Measurements from ENCODE around the gene RAB1A.

RAB1A gene

DNA sequence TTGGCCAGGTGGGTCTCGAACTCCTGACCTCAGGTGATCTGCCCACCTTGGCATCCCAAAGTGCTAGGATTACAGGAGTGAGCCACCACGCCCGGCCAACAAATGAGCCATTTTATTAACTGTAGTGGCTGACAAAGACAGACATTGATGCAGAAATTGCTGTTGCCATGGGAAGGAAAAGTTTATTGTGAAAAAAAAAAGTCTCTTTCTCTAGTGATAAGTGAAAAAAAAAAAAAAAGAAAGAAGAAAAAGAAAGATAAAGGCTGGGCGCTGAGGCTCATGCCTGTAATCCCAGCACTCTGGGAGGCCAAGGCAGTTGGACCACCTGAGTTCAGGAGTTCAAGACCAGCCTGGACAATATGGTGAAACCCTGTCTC is 39.8 kb upstream of the RAB1A start:
- no peak for DNase-seq (ENCODE audit: low read depth)
- TF ChIP-seq, protein P1, sequence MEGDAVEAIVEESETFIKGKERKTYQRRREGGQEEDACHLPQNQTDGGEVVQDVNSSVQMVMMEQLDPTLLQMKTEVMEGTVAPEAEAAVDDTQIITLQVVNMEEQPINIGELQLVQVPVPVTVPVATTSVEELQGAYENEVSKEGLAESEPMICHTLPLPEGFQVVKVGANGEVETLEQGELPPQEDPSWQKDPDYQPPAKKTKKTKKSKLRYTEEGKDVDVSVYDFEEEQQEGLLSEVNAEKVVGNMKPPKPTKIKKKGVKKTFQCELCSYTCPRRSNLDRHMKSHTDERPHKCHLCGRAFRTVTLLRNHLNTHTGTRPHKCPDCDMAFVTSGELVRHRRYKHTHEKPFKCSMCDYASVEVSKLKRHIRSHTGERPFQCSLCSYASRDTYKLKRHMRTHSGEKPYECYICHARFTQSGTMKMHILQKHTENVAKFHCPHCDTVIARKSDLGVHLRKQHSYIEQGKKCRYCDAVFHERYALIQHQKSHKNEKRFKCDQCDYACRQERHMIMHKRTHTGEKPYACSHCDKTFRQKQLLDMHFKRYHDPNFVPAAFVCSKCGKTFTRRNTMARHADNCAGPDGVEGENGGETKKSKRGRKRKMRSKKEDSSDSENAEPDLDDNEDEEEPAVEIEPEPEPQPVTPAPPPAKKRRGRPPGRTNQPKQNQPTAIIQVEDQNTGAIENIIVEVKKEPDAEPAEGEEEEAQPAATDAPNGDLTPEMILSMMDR (IDR thresholded peaks at IDR 0.05; ENCODE audit: low read depth, low read length, missing control alignments): no peak
- in situ Hi-C loops (cut with HindIII; ENCODE audit: low sequenced_read_pairs): no loop called here
- H3K4me3 ChIP-seq (ENCODE audit: low read depth, low read length): no peak overlapping the region

DNA sequence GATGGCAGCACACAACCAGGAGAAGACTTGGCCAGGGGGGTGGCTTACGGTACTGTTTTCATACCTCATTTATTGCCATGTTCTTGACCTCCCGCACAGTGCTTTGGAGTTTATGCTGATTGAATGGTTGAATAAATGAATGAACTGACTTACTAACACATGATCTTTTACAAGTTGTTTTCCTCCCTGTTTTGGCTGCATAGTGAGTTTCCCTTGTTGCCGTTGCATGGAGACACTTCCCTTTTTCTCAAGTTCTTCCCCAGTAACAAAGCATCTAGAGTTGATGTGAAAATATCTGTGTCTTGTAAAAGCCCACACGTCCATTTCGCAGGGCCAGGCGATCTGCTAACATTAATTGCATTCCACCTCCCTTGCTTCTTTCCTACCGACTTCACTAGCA is 35.7 kb upstream of the RAB1A start:
- in situ Hi-C loops (cut with HindIII; ENCODE audit: low sequenced_read_pairs): no loop called here
- DNase-seq (ENCODE audit: low read depth): no peak
- TF ChIP-seq, protein P1 (IDR thresholded peaks at IDR 0.05; ENCODE audit: low read depth, low read length, missing control alignments): no peak
- no peak overlapping the region for H3K4me3 ChIP-seq (ENCODE audit: low read depth, low read length)

DNA sequence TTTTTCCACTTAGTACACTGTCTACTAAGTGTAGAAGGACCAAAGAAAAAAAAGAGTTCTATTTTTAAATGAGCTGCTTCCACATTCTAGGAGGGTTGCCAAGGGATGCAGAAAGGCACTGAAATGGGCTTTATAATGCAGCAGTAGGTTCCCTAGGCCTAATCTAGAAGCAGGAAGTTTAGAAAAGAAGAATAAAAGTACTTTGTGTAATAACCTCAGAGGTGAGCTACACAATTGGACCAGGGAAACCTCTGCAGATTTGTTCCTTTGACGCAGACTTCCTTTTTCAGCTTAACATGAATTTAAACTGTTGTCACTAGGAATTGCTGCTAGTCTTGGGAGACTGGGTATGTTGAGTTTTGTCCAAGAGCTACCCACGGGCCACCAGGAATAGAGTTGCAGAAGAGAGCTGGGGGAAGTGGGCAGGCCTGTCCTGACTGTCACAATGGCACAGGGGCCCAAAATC is 34.6 kb upstream of the RAB1A start:
- no peak overlapping the region for H3K4me3 ChIP-seq (ENCODE audit: low read depth, low read length)
- no peak for DNase-seq (ENCODE audit: low read depth)
- TF ChIP-seq, protein P1 (IDR thresholded peaks at IDR 0.05; ENCODE audit: low read depth, low read length, missing control alignments): no peak
- in situ Hi-C loops (cut with HindIII; ENCODE audit: low sequenced_read_pairs): no loop called here

DNA sequence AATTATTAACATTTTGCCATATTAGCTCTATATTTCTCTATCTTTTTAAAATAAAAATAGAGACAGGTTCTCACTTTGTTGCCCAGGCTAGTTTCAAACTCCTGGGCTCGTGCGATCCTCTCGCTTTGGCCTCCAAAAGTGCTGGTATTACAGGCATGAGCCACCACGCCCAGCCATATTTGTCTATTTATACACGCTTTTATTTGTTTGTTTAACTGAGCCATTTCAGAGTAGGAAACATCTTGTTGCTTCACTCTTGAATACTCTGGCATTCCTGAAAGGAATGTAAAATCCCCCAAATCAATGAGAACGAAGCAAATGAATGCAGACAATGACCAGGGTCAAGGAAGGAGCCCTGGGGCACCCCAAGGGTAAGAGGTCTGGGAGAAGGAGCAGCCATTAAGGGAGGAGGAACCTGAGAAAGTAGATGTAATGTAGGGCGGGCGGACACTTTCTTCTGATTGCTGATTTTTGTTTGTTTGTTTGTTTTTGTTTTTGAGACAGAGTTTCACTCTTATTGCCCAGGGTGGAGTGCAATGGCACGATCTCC is 31.7 kb upstream of the RAB1A start:
- in situ Hi-C loops (cut with HindIII; ENCODE audit: low sequenced_read_pairs): no loop called here
- no peak for DNase-seq (ENCODE audit: low read depth)
- no peak overlapping the region for H3K4me3 ChIP-seq (ENCODE audit: low read depth, low read length)
- TF ChIP-seq, protein P1 (IDR thresholded peaks at IDR 0.05; ENCODE audit: low read depth, low read length, missing control alignments): no peak

DNA sequence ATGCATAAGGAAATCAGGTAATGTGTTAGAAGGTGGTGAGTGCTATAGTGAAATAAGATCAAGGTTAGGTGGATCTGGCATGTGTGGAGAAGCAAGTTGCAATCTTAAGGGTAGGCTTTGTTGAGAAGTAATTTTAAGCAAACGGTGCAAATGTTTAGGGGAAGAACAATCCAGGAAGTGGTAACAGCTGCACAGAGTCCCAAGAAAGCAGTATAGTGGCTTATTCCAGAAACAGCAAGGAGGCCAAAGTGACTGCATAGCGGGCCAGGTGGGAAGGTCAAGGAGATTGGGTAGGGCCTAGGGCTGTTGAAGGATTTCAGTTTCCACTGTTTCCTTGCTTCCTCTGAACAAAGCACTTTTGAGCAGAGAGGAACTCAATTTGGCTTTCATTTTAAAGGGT is 30.0 kb upstream of the RAB1A start:
- no peak overlapping the region for H3K4me3 ChIP-seq (ENCODE audit: low read depth, low read length)
- in situ Hi-C loops (cut with HindIII; ENCODE audit: low sequenced_read_pairs): no loop called here
- DNase-seq (ENCODE audit: low read depth): no peak
- TF ChIP-seq, protein P1 (IDR thresholded peaks at IDR 0.05; ENCODE audit: low read depth, low read length, missing control alignments): no peak

DNA sequence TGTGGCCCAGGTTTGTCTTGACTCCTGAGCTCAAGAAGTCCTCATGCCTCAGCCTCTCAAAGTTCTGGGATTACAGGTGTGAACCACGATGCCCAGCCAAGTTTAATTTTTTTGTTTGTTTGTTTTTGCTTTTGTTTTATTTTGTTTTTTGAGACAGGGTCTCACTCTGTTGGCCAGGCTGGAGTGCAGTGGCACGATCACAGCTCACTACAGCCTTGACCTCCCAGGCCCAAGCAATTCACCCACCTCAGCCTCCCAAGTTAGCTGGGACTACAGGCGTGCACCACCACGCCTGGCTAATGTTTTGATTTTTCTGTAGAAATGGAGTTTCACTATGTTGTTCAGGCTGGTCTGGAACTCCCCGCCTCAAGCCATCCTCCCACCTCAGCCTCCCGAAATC is 29.4 kb upstream of the RAB1A start:
- in situ Hi-C loops (cut with HindIII; ENCODE audit: low sequenced_read_pairs): no loop called here
- DNase-seq (ENCODE audit: low read depth): no peak
- no peak overlapping the region for H3K4me3 ChIP-seq (ENCODE audit: low read depth, low read length)
- TF ChIP-seq, protein P1 (IDR thresholded peaks at IDR 0.05; ENCODE audit: low read depth, low read length, missing control alignments): no peak

All from astrocyte of the cerebellum (primary cell).